ENCODE results near the gene ANKH.
A peak's percentile ranks its signal among the peaks of the same experiment; 100 is the strongest.
"Not testable (repeated sequence)": the region's sequence is repeated elsewhere in the genome, so short reads cannot be mapped to it uniquely, and the experiment has no call there.

Gene ANKH

GRCh38 chr5:14818931-14819790 lies 52.4 kb downstream of the ANKH start:
- Histone ChIP-seq H3K4me3 (ENCODE audit: low read length, poor library complexity, severe bottlenecking) (peak overlapping the region; percentile 13), H3K9me3 (ENCODE audit: insufficient read depth, low read depth, low read length) (no peaks in the 10 kb centered on the region), H3K4me1 (ENCODE audit: insufficient read depth, low read length, poor library complexity, severe bottlenecking) (peaks cover 28% of the 10 kb centered on the region), H3K27me3 (ENCODE audit: insufficient read depth, low read length, poor library complexity, severe bottlenecking) (no peaks in the 10 kb centered on the region), H4K20me1 (ENCODE audit: insufficient read depth, low read length, poor library complexity, severe bottlenecking) (peaks cover 4% of the 10 kb centered on the region), H2AFZ (ENCODE audit: low read length) (no peak overlapping the region), H3K9me2 (replicated peaks; ENCODE audit: low read depth, low read length) (no peaks in the 10 kb centered on the region), H3K4me2 (ENCODE audit: low read depth, low read length, poor library complexity, severe bottlenecking) (peak overlapping the region; percentile 58), H3F3A (ENCODE audit: low read depth) (no peaks in the 10 kb centered on the region), H3K79me2 (ENCODE audit: insufficient read depth, low read length) (peaks cover 49% of the 10 kb centered on the region), H3K9ac (ENCODE audit: low read depth, low read length, poor library complexity, severe bottlenecking) (peak overlapping the region; percentile 21), H3K36me3 (ENCODE audit: insufficient read depth, low read length) (no peaks in the 10 kb centered on the region)
- TF ChIP-seq EZH2phosphoT487 (IDR thresholded peaks at IDR 0.05; ENCODE audit: borderline replicate concordance) (no peak), CTCF (conservative IDR thresholded peaks at IDR 0.05; ENCODE audit: low read length) (no peak)

- not testable (repeated sequence) for H4K20me1 ChIP-seq (ENCODE audit: insufficient read depth, low read length, poor library complexity, severe bottlenecking); H2AFZ ChIP-seq (ENCODE audit: low read length); H3K4me2 ChIP-seq (ENCODE audit: low read depth, low read length, poor library complexity, severe bottlenecking); H3K9me3 ChIP-seq (ENCODE audit: insufficient read depth, low read depth, low read length); H3K36me3 ChIP-seq (ENCODE audit: insufficient read depth, low read length); H3F3A ChIP-seq (ENCODE audit: low read depth); H3K27me3 ChIP-seq (ENCODE audit: insufficient read depth, low read length, poor library complexity, severe bottlenecking); H3K4me3 ChIP-seq (ENCODE audit: low read length, poor library complexity, severe bottlenecking); H3K9ac ChIP-seq (ENCODE audit: low read depth, low read length, poor library complexity, severe bottlenecking); H3K9me2 ChIP-seq (replicated peaks; ENCODE audit: low read depth, low read length)
- Histone ChIP-seq H3K4me1 (ENCODE audit: insufficient read depth, low read length, poor library complexity, severe bottlenecking) (peaks cover 36% of the 10 kb centered on the region), H3K79me2 (ENCODE audit: insufficient read depth, low read length) (peaks cover 61% of the 10 kb centered on the region)
Observed at GRCh38 chr5:14817762-14818136, 53.8 kb downstream of the ANKH start.

GRCh38 chr5:14816999-14817761 lies 54.4 kb downstream of the ANKH start:
- no peak overlapping the region for H3K4me3 ChIP-seq (ENCODE audit: low read length, poor library complexity, severe bottlenecking)
- no peak overlapping the region for H3K9ac ChIP-seq (ENCODE audit: low read depth, low read length, poor library complexity, severe bottlenecking)
- no peaks in the 10 kb centered on the region for H3F3A ChIP-seq (ENCODE audit: low read depth)
- H3K79me2 ChIP-seq (ENCODE audit: insufficient read depth, low read length), result peaks cover 66% of the 10 kb centered on the region
- H3K4me1 ChIP-seq (ENCODE audit: insufficient read depth, low read length, poor library complexity, severe bottlenecking), result peaks cover 39% of the 10 kb centered on the region
- H3K9me2 ChIP-seq (replicated peaks; ENCODE audit: low read depth, low read length), result no peaks in the 10 kb centered on the region
- H3K4me2 ChIP-seq (ENCODE audit: low read depth, low read length, poor library complexity, severe bottlenecking), result no peak overlapping the region
- no peaks in the 10 kb centered on the region for H3K27me3 ChIP-seq (ENCODE audit: insufficient read depth, low read length, poor library complexity, severe bottlenecking)
- H2AFZ ChIP-seq (ENCODE audit: low read length), result no peak overlapping the region
- no peaks in the 10 kb centered on the region for H3K9me3 ChIP-seq (ENCODE audit: insufficient read depth, low read depth, low read length)
- TF ChIP-seq EZH2phosphoT487 (IDR thresholded peaks at IDR 0.05; ENCODE audit: borderline replicate concordance) (no peak), CTCF (conservative IDR thresholded peaks at IDR 0.05; ENCODE audit: low read length) (no peak)
- no peaks in the 10 kb centered on the region for H3K36me3 ChIP-seq (ENCODE audit: insufficient read depth, low read length)
- H4K20me1 ChIP-seq (ENCODE audit: insufficient read depth, low read length, poor library complexity, severe bottlenecking), result peaks cover 4% of the 10 kb centered on the region
